GM10248 (cell line): ENCODE results near the gene CALML3.

Source experiments
- CTCF ChIA-PET: fragments of 300-600 bp; sonication (Branson Sonifier 250); formaldehyde crosslinking; extraction: SDS; loops from one replicate; lab custom pipeline; 2021; ENCODE audit warnings: antibody characterized with exemption; lab: Yijun Ruan, JAX
- POLR2A ChIA-PET: fragments of 350-650 bp; sonication (Branson Sonifier 250); formaldehyde crosslinking; extraction: SDS; loops from one replicate; lab custom pipeline; 2020; ENCODE audit warnings: antibody characterized with exemption; lab: Yijun Ruan, JAX
- DNase-seq: peaks from one replicate; pipeline ENCODE4 v3.0.0; 2012; ENCODE audit errors: extremely low spot score
- TF ChIP-seq, protein P1 (sequence below): IDR thresholded peaks from 2 replicates; pipeline ENCODE4 v1.5.1; 2012; ENCODE audit warnings: mild to moderate bottlenecking, low read depth; ENCODE audit errors: extremely low read depth, missing control alignments, control extremely low read depth

Gene CALML3

DNA sequence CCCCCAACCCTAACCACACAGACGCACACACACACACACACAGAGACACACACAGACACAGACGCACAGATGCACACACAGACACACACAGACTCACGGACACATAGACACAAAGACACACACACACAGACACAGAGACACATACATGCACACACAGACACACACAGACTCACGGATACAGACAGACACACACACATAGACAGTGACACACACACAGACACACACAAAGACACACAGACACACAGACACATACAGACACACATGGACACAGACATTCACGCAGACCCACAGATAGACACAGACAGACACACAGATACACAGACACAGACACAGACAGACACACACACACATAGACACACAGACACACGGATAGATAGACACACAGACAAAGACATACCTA lies 27.5 kb upstream of the CALML3 start:
- ChIA-PET CTCF (no interaction called here), POLR2A (no interaction called here)
- TF ChIP-seq, protein P1, sequence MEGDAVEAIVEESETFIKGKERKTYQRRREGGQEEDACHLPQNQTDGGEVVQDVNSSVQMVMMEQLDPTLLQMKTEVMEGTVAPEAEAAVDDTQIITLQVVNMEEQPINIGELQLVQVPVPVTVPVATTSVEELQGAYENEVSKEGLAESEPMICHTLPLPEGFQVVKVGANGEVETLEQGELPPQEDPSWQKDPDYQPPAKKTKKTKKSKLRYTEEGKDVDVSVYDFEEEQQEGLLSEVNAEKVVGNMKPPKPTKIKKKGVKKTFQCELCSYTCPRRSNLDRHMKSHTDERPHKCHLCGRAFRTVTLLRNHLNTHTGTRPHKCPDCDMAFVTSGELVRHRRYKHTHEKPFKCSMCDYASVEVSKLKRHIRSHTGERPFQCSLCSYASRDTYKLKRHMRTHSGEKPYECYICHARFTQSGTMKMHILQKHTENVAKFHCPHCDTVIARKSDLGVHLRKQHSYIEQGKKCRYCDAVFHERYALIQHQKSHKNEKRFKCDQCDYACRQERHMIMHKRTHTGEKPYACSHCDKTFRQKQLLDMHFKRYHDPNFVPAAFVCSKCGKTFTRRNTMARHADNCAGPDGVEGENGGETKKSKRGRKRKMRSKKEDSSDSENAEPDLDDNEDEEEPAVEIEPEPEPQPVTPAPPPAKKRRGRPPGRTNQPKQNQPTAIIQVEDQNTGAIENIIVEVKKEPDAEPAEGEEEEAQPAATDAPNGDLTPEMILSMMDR: no peak
- no peak for DNase-seq

DNA sequence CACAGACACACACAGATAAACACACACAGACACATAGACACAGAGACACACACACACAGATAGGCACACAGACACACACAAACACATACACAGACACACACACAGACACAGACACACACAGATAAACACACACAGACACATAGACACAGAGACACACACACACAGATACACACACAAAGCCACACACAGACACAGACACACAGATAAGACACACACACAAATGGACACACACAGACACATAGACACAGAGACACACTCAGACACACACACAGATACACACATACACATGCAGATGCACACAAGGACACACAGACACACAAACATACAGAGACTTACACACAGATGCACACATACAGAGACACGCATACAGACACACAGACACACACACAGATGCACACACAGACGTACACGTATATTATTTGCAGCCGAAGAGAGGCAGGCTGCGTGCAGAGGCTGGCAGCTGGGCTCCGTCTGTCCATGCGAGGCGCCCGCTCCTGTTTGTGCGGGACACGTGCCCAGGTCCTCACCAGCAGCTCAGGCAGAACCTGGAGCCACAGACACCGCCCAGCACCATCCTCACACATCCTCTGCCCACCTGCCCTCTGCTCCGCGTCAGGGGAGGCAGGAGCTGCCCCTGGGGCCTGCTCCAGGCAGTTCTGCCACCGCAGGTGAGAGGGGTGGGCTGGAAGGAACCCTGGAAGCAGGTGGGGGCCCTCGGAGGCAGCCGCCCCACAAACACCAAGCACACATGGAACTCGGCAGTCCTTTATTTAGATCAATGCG lies 26.6 kb upstream of the CALML3 start:
- TF ChIP-seq, protein P1: no peak
- ChIA-PET POLR2A (no interaction called here), CTCF (interaction anchor here (1.5 kb wide), 1 partner anchor 11 kb away, joined by 3 read pairs; no protein-coding TSS in a partner anchor)
- DNase-seq: no peak

DNA sequence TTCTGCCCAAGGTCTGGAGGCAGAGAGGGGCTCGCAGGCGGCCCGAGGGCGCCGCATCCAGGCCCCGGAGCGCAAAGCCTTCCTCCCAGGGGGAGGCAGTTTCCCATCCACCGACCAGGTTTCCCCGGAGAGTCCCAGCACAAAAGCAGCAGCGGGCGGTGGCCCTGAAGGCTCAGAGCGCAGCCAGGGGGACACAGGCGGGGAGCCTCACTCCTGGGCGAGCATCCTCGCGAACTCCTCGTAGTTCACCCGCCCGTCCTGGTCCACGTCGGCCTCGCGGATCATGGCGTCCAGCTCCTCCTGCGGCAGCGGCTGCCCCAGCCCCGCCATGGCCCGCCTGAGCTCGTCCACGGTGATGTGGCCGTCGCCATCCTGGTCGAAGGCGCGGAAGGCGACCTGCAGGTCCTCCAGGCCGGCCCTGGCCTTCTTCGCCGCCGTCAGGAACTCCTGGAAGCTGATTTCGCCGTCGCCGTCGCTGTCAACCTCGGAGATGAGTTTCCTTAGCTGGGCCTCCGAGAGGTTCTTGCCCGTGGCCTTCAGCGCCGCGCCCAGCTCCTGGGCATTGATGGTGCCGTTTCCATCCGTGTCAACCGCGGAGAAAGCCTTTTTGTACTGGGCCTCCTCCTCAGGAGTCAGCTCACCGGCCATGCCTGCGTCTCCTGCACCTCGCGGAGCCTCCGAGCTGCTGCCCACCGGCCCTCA lies 25.8 kb upstream of the CALML3 start:
- ChIA-PET CTCF (interaction anchor here (1.5 kb wide), 1 partner anchor 10 kb away, joined by 3 read pairs; no protein-coding TSS in a partner anchor), POLR2A (no interaction called here)
- TF ChIP-seq, protein P1: no peak
- no peak for DNase-seq

DNA sequence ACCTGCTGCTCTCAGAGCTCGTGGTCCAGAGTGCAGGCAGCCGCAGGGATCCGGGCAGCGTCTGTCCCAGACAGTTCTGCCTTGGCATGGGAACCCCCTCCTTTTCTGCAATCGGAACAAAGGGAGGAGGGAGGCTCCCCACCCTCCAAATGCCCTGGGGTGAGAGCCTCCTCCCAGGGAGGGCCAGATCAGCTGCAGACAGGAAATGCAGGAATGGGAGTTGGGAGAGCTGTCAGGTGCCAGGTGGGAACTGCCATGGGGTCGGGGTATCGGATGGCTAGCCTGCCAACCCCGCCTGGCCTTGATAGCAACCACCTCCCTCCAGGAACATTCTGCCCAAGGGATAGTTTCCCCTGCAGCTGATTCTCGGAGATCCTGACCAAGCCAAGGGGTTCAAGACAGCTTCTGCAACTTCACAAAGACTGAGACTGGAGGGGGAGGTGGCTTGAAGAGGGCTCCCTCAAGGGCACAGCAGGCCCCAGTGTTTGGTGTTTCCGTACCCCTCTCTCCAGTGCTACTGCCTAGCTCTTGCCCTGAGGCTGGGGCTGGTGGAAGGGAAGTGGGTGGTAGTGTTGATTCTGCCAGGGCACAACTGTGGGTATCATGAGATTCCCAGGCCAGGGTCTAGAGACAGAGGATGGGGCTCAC lies 25.1 kb upstream of the CALML3 start, which contains the start of gene CALML5:
TSS of gene CALML5 (minus strand) at position 78 of the 648 bp plus-strand sequence. CDS start 132 bp downstream, outside the sequence.
- ChIA-PET POLR2A (no interaction called here), CTCF (interaction anchor here (1.5 kb wide), 1 partner anchor 10 kb away, joined by 3 read pairs; no protein-coding TSS in a partner anchor)
- DNase-seq: no peak
- TF ChIP-seq, protein P1: no peak

DNA sequence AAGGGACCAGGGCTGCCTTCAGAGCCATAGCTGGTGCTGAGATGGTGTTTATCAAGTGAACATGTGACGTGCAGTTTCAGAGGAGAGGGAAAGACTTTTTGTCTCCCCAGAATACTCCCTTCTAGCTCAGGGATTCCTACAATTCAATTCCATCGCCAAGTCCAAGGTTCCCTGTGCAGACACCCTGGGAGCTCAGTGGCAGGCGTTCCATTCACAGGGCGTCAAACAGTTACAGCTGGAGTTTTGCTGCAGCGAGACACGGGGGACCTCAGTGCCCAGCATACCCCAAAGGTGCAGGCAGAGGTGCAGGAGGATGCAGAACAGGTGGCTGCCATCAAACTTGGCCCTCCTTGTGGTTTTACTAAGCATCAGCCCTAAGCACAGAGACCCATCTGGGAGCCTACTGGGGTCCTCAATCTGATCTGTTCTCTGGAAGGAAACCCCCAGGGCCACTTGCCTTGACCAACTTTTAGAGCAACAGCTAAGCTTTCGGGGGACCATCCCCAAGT lies 24.5 kb upstream of the CALML3 start:
- CTCF ChIA-PET: no interaction called here
- POLR2A ChIA-PET: no interaction called here
- TF ChIP-seq, protein P1: no peak
- DNase-seq: no peak

DNA sequence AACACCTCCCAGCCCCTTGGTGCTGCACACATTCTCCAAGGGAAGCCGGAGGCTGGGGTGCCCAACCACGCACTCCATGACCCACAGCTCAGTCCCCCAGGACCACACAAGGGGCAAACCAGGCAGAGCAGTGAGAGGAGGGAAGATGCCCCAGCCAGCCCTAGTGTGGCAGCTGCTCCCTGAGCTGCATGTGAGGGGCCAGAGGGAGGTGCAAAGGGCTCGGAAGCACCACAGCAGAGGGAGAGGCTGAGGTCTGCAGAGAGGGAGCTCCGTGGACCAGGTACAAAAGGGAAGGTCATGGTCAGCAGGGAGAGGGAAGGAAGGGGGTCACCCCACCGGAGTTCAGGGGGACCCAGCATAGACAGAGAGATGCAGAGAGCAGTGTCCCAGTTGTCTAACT lies 23.9 kb upstream of the CALML3 start:
- CTCF ChIA-PET: interaction anchor here (1.2 to 1.4 kb wide), 2 partner anchors 8 to 129 kb away, joined by 3 read pairs; no protein-coding TSS in a partner anchor
- POLR2A ChIA-PET: no interaction called here
- TF ChIP-seq, protein P1: no peak
- no peak for DNase-seq
